Right cardiac atrium (tissue), 5 donors: ENCODE data around the gene PPP1R2C. TPM values are rescaled to one million over a fixed set of nuclear protein-coding genes. Genes with fewer than 3 reads are reported as not detected.

Experiments used
- ATAC-seq, 2 donors: fragments of 200-7000 bp; cut with Tn5 transposase; one replicate each; pipeline versions ENCODE4 v1.8.0 to v1.9.1; 2020; ENCODE audit warnings: moderate library complexity in 2 of 2, mild to moderate bottlenecking in 1 of 2
- DNase-seq, 3 donors: peaks; one replicate each; pipeline ENCODE4 v3.0.0-alpha.2; 2020
- H3K27ac ChIP-seq: one replicate; pipeline ENCODE4 v1.5.1; 2013; ENCODE audit warnings: mild to moderate bottlenecking, low read length, control low read depth, moderate library complexity
- H3K27me3 ChIP-seq: one replicate; pipeline ENCODE4 v1.6.1; 2013; ENCODE audit not compliant: control insufficient read depth, insufficient read depth
- H3K4me1 ChIP-seq: one replicate; pipeline ENCODE4 v1.6.1; 2013; ENCODE audit warnings: low read length; ENCODE audit not compliant: control insufficient read depth, insufficient read depth
- H3K4me3 ChIP-seq: one replicate; pipeline ENCODE4 v1.5.1; 2013; ENCODE audit warnings: low read length, control low read depth
- H3K9me3 ChIP-seq: one replicate; pipeline ENCODE4 v1.6.1; 2013; ENCODE audit warnings: low read length; ENCODE audit not compliant: control insufficient read depth
- WGBS: extraction: QIAGEN DNeasy Blood & Tissue Kit; methylation state at CpG from one replicate; pipeline ENCODE4 v1.1.7; 2013; 5-methylcytosine and 5-hydroxymethylcytosine counted together
- intact Hi-C, 4 donors: fragments of 100-400 bp; cut with DNase I; formaldehyde crosslinking; loops; one replicate each; pipeline versions ENCODE4 v1.11.0 to v1.14.0; 2022 to 2023
- long read RNA-seq, 4 donors: library from polyadenylated mRNA; unstranded; transcript quantifications; one replicate each; pipeline ENCODE4 v2.0.0, GENCODE V29; 2020 to 2021
- polyA plus RNA-seq: library from polyadenylated mRNA; stranded (reverse); fragments of 200-250 nt; gene quantifications from one replicate; pipeline ENCODE4 v1.2.3, GENCODE V29; 2013
- total RNA-seq, 4 donors: library from RNA; stranded (reverse); fragmentation: NEBNext Ultra II Directional; extraction: Animal tissue kit (Norgen Biotek cat#: 25700); gene quantifications; one replicate each; pipeline ENCODE4 v1.2.1, GENCODE V29; 2021
- donor health status: healthy with polysubstance abuse.
- donor health status: DM: no; HTN: yes; CAD: no.
- donor health status: DM: no; HTN: no; CAD: no.
- donor health status: DM: no; HTN: yes; CAD: no; lungs with severe emphysema.
- donor health status: DM: yes; HTN: yes; CAD: no.

The PPP1R2C gene
- total RNA-seq (not detected), polyA plus RNA-seq (not detected)
- long read RNA-seq, donor 1 = 0 reads
- long read RNA-seq, donor 2 = 0 reads
- long read RNA-seq, donor 3 = 0 reads
- long read RNA-seq, donor 4 = 0 reads

DNA sequence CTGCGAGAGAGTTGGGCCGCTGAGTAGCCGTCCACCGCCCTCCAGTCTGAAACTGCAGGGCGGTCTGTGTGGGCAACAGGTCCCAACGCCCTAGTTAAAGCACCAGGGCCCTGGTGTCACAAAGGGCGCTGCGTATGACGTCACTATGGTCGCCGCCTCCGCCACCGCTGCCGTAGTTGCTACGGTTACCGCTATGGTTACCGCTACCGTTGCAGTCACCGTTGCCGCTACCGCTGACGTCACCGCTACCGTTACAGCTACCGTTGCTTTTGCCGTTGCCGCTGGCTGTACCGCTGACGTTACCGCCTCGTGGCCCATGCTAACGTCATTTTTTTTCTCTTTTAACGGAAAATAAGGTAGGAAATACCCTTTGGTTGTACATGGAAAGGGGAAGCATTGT lies at the start of gene PPP1R2C:
PPP1R2C (minus strand) TSS at position 68 of the 400 bp plus-strand sequence. CDS start 84 bp downstream, outside the sequence.
- H3K9me3 ChIP-seq = no peaks in the 10 kb centered on the region
- intact Hi-C loops = no loop called here
- no peak for ATAC-seq
- H3K4me3 ChIP-seq = no peak within 1 kb of the TSS
- DNase-seq = peak in 1 of 3 donors; percentile 50
- no peaks in the 10 kb centered on the region for H3K27me3 ChIP-seq
- no peaks in the 10 kb centered on the region for H3K4me1 ChIP-seq
- H3K27ac ChIP-seq = no peak within 1 kb of the TSS
- 99% methylated on average over 33 of the region's 33 CpGs for WGBS

DNA sequence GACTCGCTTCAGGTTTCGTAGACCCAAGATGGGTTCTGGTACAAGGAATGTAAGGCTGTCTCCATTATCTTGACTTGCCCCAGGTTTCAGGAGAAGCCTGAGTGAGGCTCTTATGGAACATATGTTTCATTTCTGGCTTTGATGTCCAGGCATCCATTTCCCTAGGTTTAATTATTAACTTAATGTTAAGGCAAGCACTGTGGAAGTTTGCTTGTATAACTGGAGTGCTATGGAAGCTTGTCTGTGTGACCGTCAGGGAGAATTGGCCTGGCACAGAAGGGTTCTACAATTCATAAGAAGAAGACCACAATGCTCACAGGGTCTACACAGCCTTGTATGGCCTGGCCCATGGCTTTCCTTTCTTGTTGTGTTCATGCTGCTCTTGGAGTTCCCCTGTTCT lies 47.2 kb upstream of the PPP1R2C start:
- no peaks in the 10 kb centered on the region for H3K27me3 ChIP-seq
- H3K4me3 ChIP-seq = no peak overlapping the region
- no peak for DNase-seq
- no peak overlapping the region for H3K27ac ChIP-seq
- ATAC-seq = no peak
- H3K4me1 ChIP-seq = no peaks in the 10 kb centered on the region
- intact Hi-C loops = no loop called here
- WGBS = 94% methylated on average over 3 of the region's 3 CpGs
- no peaks in the 10 kb centered on the region for H3K9me3 ChIP-seq

DNA sequence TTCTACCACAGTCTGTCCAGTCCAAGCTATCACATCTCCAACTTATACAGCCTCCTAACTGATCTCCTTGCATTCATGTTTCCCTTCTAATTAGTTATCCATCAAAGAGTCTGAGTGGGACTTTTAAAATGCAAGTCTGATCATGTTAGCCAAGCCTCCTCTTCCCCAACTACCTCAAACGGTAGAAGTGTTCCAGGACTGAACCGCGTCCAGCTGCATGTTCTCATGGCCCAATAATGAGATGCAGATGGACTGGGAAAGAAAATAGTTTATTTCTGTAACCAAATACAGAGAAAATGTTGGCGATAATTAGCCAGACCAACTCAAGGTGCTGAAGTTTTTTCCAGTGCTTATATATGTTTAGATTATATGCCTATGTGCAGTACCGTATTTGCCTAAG lies 46.6 kb upstream of the PPP1R2C start:
- 67% methylated on average over 5 of the region's 5 CpGs for WGBS

DNA sequence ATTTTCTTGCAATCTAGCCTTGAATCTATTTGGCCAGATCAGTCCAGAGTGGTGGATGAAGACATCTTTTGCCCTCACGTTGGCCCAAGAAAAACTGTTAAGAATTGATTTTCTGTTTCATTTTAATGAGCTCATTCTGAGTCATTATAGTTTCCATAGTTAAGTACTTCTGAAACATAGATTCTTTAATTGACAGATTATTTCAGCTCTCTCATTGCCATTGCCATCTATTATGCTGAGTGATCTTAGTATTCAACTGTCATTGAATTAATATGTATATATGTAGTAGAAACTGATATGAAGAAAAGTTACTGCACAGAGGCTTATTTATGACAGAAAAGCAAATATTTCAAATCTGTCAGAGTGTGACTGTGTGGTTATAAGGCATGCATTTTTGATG lies 45.5 kb upstream of the PPP1R2C start:
- 71% methylated on average over 1 of the region's 1 CpG for WGBS
- Histone ChIP-seq H3K9me3 (peaks cover 2% of the 10 kb centered on the region), H3K4me1 (no peaks in the 10 kb centered on the region), H3K27me3 (no peaks in the 10 kb centered on the region), H3K4me3 (no peak overlapping the region), H3K27ac (no peak overlapping the region)
- ATAC-seq = no peak
- DNase-seq = no peak
- intact Hi-C loops = no loop called here

More for the DNA sequence above, 46.6 kb upstream of the PPP1R2C start:
- intact Hi-C loops = no loop called here
- DNase-seq = peak in 1 of 3 donors; percentile 69
- no peaks in the 10 kb centered on the region for H3K9me3 ChIP-seq
- no peaks in the 10 kb centered on the region for H3K4me1 ChIP-seq
- H3K4me3 ChIP-seq = no peak overlapping the region
- H3K27me3 ChIP-seq = no peaks in the 10 kb centered on the region
- ATAC-seq = no peak
- no peak overlapping the region for H3K27ac ChIP-seq

DNA sequence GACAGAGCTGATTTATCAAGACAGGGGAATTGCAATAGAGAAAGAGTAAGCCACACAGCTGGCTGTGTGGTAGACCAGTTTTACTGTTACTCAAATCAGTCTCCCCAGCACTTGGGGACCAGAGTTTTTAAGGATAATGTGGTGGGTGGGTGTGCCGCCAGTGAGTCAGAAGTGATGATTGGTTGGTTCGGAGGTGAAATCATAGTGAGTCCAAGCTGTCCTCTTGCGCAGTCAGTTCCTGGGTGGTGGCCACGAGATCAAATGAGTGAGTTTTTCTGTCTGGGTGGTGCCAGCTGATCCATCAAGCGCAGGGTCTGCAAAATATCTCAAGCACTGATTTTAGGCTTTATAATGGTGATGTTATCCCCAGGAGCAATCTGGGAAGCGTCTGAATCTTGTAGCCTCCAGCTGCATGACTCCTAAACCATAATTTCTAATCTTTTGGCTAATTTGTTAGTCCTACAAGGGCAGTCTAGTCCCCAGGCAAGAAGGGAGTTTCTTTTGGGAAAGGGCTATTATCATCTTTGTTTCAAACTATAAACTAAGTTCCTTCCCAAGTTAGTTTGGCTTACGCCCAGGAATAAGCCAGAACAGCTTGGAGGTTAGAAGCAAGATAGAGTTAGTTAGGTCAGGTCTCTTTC lies 44.0 kb upstream of the PPP1R2C start:
- intact Hi-C loops = no loop called here
- no peak overlapping the region for H3K4me3 ChIP-seq
- no peaks in the 10 kb centered on the region for H3K27me3 ChIP-seq
- H3K27ac ChIP-seq = peak overlapping the region; percentile 27
- ATAC-seq (peak; percentile 75 to 78), DNase-seq (peak; percentile 46 to 72 (median 50))
- no peaks in the 10 kb centered on the region for H3K4me1 ChIP-seq
- H3K9me3 ChIP-seq = peaks cover 2% of the 10 kb centered on the region
- WGBS = 57% methylated on average over 7 of the region's 7 CpGs

DNA sequence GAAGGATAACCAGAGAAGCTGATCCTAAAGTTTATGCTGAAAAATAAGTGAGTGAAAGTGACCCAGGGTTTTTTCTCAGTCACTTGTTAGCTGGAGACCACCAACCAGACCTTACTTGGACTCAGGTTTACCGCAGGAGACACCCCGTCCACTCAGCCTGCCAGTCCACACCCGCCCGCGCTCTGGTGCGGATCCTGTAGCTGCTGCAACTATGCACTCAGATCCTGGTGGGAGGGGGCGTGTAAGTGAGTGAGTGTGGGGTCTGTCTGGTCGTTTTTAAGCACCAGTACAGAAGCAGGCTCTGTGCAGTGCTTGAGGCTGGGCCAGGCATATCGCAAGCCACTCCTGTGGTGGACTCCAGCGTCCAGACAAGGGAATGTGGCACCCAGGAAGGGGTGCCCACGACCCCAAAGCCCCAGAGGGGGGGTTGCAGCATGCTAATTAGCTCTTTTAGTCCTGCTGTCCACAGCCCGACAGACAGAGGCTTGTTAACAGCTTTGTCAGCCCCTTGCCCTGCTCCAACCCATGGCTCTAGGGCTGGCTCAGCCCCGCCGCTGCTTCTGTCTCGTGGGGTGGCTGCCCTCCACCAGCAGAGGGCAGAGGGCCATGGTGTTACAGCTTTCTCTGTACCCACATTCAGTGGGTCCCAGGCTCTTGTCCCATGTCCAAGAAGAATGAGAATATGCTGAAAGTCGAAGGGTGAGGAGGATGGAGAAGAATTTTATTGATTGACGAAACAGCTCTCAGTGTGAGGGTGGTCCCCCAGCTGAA lies 40.4 kb upstream of the PPP1R2C start:
- ATAC-seq (no peak), DNase-seq (no peak)
- Histone ChIP-seq H3K27me3 (no peaks in the 10 kb centered on the region), H3K27ac (no peak overlapping the region), H3K9me3 (peaks cover 2% of the 10 kb centered on the region), H3K4me3 (no peak overlapping the region), H3K4me1 (no peaks in the 10 kb centered on the region)
- intact Hi-C loops = no loop called here
- 88% methylated on average over 17 of the region's 17 CpGs for WGBS

DNA sequence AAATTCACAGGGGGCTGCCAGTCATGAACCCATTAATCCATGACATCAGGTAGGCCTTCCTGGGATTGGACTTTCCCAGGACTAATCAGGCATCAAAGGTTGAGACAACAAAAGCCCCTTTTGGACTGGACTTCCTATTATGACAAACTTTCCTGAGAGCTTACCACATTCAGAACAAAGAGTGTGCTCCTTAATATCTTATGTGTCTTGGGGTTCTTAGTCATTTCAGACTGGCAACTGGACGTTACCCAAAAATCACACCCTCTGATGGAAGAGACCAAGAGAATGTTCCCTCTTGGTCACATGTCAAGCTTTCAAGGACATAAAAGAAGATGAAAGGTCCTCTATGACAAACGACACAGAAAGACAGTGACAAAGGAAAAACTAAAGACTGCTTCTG lies 31.6 kb upstream of the PPP1R2C start:
- 33% methylated on average over 2 of the region's 2 CpGs for WGBS
- intact Hi-C loops = no loop called here
- no peak for ATAC-seq

DNA sequence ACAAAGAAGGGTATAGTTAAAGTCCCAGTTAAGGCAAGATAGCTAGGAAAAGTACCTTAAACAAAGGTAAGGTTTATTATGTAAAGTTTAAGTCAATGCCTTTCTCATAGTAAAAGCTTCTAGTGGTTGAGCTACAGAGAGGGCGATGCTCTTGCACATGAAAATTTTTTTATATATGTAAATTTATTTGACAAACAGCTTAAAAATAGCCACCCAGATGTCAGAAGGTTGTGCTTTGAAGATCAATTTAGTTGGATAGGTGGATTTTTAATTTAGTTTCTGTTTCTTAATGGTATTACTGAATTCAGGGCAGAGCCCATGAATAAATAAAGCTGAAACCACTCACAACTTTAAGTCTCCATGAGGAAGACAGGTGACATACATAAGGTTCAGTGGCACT lies 29.4 kb upstream of the PPP1R2C start:
- ATAC-seq (no peak), DNase-seq (no peak)
- WGBS = 97% methylated on average over 1 of the region's 1 CpG
- H3K27ac ChIP-seq = no peak overlapping the region
- no peak overlapping the region for H3K4me3 ChIP-seq
- H3K4me1 ChIP-seq = no peaks in the 10 kb centered on the region
- intact Hi-C loops = no loop called here
- H3K9me3 ChIP-seq = no peaks in the 10 kb centered on the region
- H3K27me3 ChIP-seq = no peaks in the 10 kb centered on the region

More for the DNA sequence above, 31.6 kb upstream of the PPP1R2C start:
- Histone ChIP-seq H3K9me3 (no peaks in the 10 kb centered on the region), H3K4me1 (no peaks in the 10 kb centered on the region), H3K4me3 (no peak overlapping the region), H3K27ac (no peak overlapping the region), H3K27me3 (no peaks in the 10 kb centered on the region)
- no peak for DNase-seq

DNA sequence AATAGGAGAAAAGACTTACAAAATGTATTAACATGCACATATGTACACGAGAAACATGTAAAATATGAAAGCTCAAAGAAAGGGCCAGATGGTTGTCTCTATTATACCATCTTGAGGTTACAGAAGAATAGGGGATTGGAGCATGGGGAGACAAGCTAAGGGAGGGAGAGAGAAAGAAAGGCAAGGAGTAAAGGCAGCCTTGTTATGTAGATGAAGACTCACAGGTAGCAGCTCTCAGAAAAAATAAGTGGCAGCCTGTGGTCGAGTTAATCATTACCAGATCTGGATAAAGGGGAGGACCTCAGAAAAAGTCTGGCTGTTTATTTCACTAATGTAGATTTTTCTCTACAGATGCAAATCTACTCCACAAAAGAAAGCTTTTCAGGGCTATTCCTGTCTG lies 26.6 kb upstream of the PPP1R2C start:
- intact Hi-C loops = no loop called here
- DNase-seq (no peak), ATAC-seq (no peak)
- Histone ChIP-seq H3K4me1 (no peaks in the 10 kb centered on the region), H3K9me3 (no peaks in the 10 kb centered on the region), H3K4me3 (no peak overlapping the region), H3K27ac (no peak overlapping the region), H3K27me3 (no peaks in the 10 kb centered on the region)
- 71% methylated on average over 2 of the region's 2 CpGs for WGBS

DNA sequence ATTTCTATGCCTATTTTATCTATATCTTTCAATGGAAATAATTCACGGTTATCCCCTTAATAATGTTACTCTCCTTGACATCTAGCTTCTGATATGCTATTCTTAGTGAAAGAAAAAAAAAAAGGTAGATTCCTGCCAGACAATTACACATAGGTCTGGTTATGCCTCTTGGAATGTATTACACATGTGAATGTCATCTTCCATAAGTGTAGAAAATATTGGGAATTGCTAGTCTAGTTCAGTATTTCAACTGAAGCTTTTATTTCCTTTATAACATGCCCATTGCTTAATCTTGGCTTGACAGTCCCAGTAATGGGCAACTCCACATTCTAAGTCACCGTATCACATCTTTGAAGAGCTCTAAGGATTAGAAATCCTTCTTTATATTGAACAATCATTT lies 25.4 kb upstream of the PPP1R2C start:
- DNase-seq = no peak
- Histone ChIP-seq H3K9me3 (no peaks in the 10 kb centered on the region), H3K4me3 (no peak overlapping the region), H3K27ac (no peak overlapping the region), H3K4me1 (no peaks in the 10 kb centered on the region), H3K27me3 (no peaks in the 10 kb centered on the region)
- intact Hi-C loops = no loop called here
- WGBS = 61% methylated on average over 2 of the region's 2 CpGs
- no peak for ATAC-seq

DNA sequence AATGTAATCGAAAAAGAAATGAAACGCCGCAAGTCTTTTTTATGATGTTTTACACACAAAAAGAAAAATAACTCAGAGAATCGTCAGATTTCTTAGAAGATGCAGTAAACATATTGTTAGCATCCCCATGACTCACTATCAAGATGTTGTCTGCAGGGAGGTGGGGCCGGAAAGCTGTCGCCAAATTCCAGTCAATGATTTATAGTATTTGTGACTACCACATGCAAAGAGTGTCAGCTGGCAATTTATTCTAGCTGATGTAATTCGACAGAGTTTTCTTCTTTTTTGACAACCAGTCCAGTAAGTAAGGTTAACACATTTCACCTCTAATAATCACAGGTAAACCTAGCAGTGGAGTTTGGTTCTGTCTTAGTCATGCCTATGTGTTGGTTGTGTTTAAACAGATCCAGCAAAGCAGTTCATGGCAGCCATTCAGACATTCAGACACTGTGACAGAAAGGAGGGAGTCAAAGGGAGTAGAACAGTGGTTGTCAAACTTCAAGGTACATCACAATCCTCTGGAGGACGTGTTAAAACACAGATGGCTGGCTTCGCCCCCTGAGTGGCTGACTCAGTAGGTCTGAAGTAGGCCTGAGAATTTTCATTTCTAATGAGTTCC lies 19.8 kb upstream of the PPP1R2C start:
- 79% methylated on average over 9 of the region's 9 CpGs for WGBS
- H3K27me3 ChIP-seq = no peaks in the 10 kb centered on the region
- no peak for ATAC-seq
- H3K27ac ChIP-seq = no peak overlapping the region
- intact Hi-C loops = no loop called here
- no peak overlapping the region for H3K4me3 ChIP-seq
- H3K4me1 ChIP-seq = no peaks in the 10 kb centered on the region
- no peak for DNase-seq
- H3K9me3 ChIP-seq = no peaks in the 10 kb centered on the region
